ENCODE results near the gene DNM1.
"Not testable (repeated sequence)": the region's sequence is repeated elsewhere in the genome, so short reads cannot be mapped to it uniquely, and the experiment has no call there.

Gene DNM1

DNA sequence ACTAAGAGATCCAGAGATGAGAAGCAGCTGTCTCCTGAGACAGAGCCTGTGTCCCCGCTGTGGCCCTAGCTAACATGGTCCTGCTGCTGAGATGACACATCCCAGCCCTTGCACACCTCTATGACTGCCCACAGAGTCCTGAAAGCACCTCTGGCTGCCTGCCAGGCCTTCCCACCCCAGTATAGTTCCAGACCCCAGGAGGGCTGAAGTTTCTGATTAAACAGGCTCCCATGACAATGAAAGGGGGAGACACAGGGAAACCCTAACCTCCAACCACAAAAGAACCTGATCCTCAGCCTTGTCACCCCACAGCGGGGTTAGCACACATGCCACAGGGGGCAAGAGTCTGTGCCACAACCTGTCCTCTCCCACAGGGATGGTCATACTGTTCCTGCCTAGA, 27.5 kb upstream of the DNM1 start:
- in situ Hi-C loops (cut with HindIII; ENCODE audit: low sequenced_read_pairs) = no loop called here

DNA sequence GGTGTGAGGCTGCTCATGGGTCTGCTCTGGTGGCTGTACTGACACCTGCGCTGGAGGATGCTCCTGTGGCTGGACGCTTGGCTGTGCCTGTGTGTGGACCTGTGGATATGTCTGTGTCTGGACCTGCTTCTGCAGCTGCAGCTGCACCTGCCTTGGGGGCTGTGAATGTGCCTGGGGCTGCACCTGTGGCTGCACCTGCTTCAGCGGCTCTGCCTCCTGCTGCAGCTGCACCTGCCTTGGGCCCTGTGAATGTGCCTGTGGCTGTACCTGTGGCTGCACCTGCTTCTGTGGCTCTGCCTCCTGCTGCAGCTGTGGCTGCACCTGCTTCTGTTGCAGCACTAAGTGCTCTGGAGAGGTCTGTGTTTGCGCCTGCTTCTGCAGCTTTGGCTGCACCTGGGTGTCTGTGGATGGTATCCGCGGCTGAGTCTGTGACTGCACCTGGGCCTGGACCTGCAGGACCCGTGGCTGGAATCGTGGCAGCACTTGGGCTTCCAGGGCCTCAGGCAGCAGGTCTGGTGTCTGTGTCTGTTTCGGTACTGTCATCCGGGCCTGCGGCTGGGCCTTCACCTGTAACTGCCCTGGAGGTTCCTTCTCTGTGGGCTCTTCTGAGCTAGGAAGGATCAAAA, 24.3 kb upstream of the DNM1 start:
- in situ Hi-C loops (cut with HindIII; ENCODE audit: low sequenced_read_pairs) = no loop called here

DNA sequence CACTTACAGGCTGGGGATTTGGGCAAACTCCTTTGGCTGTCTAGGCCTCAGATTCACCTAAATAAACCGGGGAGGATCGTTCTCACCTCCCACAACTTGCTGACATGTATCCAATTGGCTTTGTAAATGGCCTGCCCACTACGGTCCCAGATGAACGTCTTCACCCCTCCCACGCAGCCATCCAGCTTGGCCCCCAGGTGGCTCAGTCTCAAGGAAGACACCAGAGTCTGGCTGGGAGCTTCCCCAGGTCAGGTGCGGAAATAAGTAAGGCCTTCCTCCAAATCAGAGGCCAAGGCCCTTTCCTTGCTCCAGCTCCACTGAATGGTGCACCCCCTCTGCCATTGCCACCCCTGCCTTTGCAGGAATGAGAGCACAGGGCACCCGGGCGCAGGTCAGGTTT, 23.2 kb upstream of the DNM1 start:
- in situ Hi-C loops (cut with HindIII; ENCODE audit: low sequenced_read_pairs) = no loop called here

DNA sequence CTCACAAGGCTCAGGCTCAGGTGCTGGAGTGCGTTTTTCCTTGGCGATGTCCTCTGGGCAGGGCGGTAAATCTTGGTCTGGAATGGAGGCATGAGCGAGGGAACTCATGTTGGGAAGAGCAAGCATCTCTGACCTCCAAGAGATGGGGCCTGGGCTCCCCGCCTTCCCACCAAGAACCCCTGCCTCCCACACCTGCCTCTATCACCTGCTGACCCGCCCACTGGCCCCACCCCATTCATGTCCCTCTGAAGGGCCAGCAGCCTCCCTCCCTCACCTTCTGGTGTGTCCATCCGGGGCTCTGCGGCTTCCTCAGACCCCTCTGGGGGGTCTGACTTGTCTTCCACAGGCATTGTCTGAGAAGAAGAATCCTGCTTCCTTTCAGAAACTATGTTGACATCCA, 22.7 kb upstream of the DNM1 start:
- in situ Hi-C loops (cut with HindIII; ENCODE audit: low sequenced_read_pairs) = no loop called here

DNA sequence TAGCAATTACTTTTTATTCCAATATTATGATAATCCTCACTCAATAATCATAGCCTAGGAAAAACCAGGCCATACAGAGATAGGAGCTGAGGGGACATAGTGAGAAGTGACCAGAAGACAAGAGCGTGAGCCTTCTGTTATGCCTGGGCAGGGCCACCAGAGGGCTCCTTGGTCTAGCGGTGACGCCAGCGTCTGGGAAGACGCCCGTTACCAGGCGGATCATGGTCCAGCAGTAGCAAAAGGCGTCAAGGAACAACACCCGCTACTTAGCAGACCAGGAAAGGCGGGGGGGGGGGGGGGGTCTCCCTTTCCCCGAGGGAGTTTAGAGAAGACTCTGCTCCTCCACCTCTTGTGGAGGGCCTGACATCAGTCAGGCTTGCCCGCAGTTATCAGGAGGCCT, 21.7 kb upstream of the DNM1 start:
- in situ Hi-C loops (cut with HindIII; ENCODE audit: low sequenced_read_pairs) = not testable (repeated sequence)

- in situ Hi-C loops (cut with HindIII; ENCODE audit: low sequenced_read_pairs) = no loop called here
Observed at GRCh38 chr9:128182893-128183588, 20.1 kb upstream of the DNM1 start.

DNA sequence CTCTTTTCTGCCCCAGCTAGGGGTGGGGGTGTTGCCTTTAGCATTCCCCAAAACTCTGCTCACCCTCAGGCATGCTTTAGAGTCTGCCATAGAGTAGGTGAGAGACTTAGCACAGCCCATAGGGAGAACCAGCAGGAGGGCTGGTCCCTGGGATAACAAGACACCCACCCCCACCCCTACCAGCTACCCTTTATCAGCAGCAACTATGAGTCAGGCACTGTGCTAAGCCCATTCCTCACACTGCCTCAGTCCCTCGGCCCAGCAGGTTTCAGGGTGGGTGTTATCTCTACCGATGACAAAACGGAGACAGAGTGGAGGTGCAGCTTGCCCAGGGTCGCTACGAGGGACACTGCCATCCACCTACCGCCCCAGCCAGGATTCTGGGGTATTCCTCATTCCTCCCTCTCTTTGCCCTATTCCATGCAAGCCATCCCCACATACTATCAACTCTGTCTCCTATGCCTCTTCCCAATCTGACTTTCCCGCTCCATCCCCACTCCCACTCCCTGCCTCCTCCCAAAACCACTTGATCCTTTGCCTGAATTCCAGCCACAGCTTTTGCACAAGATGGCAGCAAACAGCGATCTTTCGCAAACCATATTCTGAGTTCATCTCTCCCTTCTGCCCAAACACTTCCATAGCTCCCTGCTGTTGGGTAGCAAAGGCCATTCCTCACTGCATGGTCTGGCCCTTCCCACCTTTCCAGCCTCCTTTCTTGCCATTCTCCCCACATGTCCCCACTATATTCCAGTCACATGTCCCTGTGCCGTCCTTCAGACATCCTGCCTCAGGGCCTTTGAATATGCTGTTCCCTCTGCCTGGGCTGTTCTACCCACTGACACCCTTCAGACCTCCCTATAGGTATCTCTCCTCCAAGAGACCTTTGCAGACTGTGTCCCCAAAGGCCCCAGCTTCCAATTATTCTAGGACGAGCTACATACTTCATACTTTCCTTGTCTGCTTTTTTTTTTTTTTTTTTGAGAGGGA, 16.9 kb upstream of the DNM1 start:
- in situ Hi-C loops (cut with HindIII; ENCODE audit: low sequenced_read_pairs) = no loop called here

DNA sequence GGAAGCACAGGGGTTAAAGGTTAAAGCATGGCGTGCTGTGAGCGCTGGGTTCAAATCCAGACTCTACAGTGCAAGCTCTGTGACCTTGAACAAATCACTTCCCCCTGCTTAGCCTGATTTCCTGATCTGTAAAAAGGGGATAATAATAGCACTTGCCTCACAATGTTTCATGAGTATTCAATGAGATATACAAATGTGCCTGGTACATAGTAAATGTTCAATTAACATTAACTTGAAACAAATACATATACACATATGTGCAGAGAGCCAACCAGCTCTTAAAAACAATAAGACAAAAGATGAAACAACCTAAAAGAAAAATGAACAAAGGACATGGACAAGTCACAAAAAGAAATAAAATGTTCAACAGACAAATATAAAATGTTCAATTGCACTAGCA, 15.8 kb upstream of the DNM1 start:
- in situ Hi-C loops (cut with HindIII; ENCODE audit: low sequenced_read_pairs) = no loop called here

DNA sequence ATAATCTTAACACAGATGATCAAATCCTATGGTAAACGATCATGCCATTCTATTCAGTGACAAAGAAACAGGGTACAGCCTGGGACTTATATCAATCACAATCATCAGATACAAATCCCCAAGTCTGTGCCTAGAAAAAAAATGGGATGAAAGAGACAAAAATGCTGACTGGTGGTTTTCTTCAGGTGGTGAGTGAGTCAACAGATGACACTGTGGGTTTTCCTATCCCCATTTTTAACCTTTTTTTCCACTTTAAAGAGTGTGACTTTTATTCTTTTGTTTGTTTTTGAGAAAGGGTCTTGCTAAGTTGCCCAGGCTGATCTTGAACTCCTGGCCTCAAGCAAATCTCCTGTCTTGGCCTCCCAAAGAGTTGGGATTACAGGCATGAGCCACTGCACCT, 15.0 kb upstream of the DNM1 start:
- in situ Hi-C loops (cut with HindIII; ENCODE audit: low sequenced_read_pairs) = no loop called here

DNA sequence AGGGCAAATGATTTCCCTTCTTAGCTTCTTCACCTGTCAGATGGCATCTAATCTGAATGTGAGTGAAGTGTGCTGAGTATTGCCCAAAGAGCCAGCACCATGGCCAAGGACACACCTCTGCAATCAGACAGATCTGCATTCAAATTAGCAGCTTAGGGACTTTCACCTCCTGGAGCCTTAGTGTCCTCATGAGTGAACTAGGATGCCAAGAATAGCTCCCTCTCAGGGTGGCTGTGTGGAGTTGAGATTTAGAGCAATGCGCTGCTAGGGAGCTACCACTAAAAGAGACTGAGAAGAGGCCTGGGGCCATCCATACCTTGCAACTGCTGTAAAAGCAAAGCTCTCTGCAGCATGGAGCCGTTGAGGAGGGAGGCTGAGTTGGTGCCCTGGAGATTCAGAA, 13.2 kb upstream of the DNM1 start:
- in situ Hi-C loops (cut with HindIII; ENCODE audit: low sequenced_read_pairs) = no loop called here

DNA sequence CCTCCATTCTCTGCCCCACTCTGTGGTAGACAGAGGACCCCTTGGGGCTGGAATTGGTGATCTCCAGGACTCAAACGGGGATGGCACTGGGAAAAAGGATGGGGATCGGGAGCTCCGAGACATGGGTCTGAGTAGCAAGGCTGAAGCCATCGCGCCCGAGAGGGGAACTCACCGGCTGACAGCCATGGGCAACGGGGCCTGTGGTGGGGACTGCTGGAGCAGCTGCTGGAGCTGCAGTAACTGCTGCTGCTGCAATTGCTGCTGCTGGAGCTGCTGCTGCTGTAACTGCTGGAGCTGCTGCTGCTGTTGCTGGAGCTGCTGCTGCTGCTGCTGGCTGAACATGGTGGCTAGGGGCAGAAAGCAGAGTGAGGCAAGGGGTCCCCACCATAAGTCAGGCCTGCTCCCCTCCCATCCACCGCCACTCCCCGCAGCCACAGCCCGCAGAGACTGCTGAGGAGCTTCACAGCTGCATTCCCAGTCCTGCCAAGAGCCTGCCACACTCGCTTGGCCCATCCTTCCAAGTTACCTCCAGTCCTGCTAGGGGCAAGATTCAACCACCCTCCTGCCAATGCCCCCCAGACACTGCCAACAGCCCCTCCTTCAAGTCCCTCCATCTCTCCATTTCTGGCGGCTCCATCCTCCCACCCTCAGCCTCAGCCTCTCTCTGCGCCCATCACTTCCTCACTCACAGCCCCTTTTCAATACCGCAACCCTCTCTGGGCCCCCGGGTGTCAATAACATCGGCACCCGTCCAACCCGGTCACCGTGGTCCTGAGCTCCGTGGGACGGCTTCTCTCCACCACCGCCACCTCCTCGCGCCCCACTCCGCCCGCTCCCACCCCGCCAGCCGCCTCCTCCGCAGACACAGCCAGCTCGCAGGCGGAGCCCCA, 12.4 kb upstream of the DNM1 start:
- in situ Hi-C loops (cut with HindIII; ENCODE audit: low sequenced_read_pairs) = no loop called here

- in situ Hi-C loops (cut with HindIII; ENCODE audit: low sequenced_read_pairs) = no loop called here
Observed at GRCh38 chr9:128191406-128192046, 11.7 kb upstream of the DNM1 start, which contains the start of gene CIZ1. Gene CIZ1, minus strand, starts transcription at chr9:128191572. Its CDS starts 715 bp downstream, at chr9:128190857.

DNA sequence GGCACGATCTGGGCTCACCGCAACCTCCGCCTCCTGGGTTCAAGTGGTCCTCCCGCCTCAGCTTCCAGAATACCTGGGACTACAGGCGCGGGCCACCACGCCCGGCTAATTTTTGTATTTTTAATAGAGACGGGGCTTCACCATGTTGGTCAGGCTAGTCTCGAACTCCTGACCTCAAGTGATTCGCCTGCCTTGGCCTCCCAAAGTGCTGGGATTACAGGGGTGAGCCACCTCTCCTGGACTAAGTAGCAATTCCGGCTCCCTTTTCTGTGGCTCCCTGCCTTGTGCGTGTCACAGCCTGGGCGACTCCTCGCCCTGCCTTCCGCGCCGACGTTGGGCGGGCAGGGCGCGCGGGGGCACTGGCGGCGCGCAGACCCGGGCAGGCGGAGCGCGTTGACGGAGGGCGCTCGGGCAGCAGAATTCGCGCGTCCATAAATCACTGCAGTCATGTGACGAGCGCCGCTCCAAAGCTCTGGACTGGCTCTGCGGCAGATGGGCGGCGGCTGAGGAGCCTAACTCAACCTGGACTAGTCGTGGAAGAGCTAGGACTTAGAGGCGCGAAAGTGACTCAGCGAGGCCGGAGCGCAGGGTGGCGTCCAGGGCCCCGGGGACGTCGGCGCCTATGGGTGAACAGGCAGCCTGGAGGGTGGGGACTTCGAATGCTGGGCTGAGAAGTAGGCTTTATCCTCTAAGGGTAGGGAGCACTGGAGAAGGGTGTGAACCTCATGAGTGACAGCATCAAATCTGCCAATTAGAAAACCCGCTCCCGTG, 10.4 kb upstream of the DNM1 start:
- in situ Hi-C loops (cut with HindIII; ENCODE audit: low sequenced_read_pairs) = no loop called here

DNA sequence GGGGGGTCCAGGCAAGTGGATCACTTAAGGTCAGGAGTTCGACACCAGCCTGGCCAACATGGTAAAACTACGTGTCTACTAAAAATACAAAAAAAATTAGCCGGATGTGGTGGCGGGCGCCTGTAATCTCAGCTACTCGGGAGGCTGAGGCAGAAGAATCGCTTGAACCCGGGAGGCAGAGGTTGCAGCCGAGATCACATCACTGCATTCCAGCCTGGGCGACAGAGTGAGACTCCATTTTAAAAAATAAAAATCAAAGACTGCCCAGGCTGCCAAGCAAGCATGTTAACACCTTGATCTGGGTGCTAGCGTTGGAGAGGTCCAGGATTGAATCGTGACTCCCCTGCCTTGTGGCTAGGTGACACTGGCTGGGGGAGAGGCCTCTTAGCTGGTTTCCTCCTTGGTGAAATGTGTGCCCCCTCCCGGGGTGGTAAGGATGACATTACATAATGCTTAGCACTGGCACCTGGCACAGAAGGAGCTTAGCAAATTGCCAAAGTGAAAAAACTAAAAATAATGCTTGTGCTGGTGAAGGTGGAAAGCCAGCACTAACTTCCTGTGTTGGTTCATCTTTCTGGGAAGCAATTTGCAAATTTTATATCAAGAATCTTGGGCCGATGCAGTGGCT, 9.6 kb upstream of the DNM1 start:
- in situ Hi-C loops (cut with HindIII; ENCODE audit: low sequenced_read_pairs) = no loop called here

- in situ Hi-C loops (cut with HindIII; ENCODE audit: low sequenced_read_pairs) = no loop called here
Observed at GRCh38 chr9:128201441-128202369, 1.5 kb upstream of the DNM1 start.

DNA sequence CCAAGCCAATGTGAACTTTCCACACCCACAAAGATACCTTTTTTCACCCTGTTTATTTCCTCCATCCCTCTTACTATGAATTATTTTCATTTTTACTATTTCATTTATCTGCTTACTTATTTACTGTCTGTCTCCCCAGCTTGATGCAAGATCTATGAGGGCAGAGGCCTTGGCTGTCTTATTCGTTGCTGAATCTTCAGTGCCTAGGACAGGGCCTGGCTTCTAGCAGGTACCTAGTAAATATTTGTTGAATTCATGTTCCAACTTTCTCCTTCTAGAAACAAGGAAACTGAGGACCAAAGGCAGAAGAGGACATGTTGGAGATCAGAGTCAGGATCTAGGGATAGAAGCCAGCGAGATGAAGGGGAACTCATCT, 543 bp upstream of the DNM1 start:
- in situ Hi-C loops (cut with HindIII; ENCODE audit: low sequenced_read_pairs) = no loop called here

- in situ Hi-C loops (cut with HindIII; ENCODE audit: low sequenced_read_pairs) = no loop called here
Observed at GRCh38 chr9:128203707-128204551, 750 bp downstream of the DNM1 start.
